ENCODE measurements around the gene MAPRE2. TPM values are rescaled to one million over a fixed set of nuclear protein-coding genes. Genes with fewer than 3 reads are reported as not detected.

The MAPRE2 gene
- 17.8 TPM for total RNA-seq

- peak; percentile 98 for DNase-seq (ENCODE audit: low spot score)
Measured at GRCh38 chr18:35040988-35041814, at the start of gene MAPRE2. Gene MAPRE2, plus strand, starts transcription at chr18:35041413. Its CDS starts 127 bp downstream, at chr18:35041540.

- DNase-seq (ENCODE audit: low spot score), result no peak
Measured at GRCh38 chr18:34991561-34991960, 49.7 kb upstream of the MAPRE2 start.

GRCh38 chr18:34993289-34993688 is 47.9 kb upstream of the MAPRE2 start:
- no peak for DNase-seq (ENCODE audit: low spot score)

GRCh38 chr18:34995746-34996145 is 45.5 kb upstream of the MAPRE2 start:
- DNase-seq (ENCODE audit: low spot score), result no peak

GRCh38 chr18:34998661-34999060 is 42.6 kb upstream of the MAPRE2 start:
- DNase-seq (ENCODE audit: low spot score), result no peak

- DNase-seq (ENCODE audit: low spot score), result no peak
Measured at GRCh38 chr18:34999756-35000289, 41.4 kb upstream of the MAPRE2 start.

GRCh38 chr18:35000457-35000856 is 40.8 kb upstream of the MAPRE2 start:
- no peak for DNase-seq (ENCODE audit: low spot score)

DNA sequence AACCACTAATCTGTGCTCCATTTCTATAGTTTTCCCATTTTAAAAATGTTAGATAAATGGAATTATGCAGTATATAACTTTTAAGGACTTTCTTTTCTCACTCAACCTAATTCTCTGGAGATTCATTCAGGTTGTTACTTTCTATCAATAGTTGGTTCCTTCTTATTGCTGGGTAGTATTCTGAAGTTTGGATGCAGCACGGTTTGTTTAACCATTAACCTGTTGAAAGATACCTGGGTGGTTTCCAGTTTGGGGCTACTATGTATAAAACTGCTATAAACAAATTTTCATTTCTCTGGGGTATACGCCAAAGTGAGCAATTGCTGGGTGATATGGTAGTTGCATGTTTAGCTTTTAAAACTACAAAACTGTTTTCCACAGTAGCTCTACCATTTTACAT is 39.1 kb upstream of the MAPRE2 start:
- DNase-seq (ENCODE audit: low spot score), result no peak

- DNase-seq (ENCODE audit: low spot score), result no peak
Measured at GRCh38 chr18:35005963-35006577, 35.1 kb upstream of the MAPRE2 start.

GRCh38 chr18:35010156-35010555 is 31.1 kb upstream of the MAPRE2 start:
- no peak for DNase-seq (ENCODE audit: low spot score)

DNA sequence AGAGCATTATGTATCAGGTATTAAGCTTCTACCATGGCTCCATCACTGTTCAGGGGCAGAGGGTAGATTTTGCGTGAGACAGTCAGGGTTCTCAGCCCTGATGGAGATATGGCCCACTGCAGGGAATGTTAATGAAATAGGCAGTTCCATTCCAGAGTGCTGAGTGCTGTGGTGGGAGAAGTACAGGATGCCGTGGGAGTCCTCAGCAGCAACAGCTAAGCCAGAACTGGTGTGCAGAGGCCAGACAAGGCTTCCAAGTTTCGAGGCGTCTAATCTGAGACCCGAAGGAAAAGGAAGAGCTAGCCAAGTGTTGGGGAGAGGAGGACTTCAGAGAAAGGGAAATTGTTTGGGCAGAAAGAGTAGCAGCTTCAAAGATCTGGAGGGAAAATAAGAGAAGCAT is 30.2 kb upstream of the MAPRE2 start:
- DNase-seq (ENCODE audit: low spot score), result no peak

DNA sequence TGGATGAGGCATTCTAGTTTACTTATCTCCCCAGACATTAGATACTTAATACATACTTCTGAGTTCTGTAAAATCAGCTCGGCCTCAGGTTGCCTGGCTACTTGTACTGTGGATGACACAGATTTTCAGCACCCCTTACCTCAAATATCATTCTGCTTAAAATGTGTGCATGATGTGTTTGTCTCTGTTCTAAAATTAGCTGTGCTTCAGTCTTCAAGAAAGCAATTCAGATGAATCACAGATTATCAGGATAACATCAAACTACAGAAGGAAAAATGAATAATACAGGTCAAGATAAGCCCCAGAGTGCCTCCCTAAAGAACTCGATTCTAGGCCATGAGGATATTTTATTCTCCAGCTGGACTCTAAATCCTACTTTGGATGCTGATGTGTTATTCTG is 21.3 kb upstream of the MAPRE2 start:
- DNase-seq (ENCODE audit: low spot score), result no peak

DNA sequence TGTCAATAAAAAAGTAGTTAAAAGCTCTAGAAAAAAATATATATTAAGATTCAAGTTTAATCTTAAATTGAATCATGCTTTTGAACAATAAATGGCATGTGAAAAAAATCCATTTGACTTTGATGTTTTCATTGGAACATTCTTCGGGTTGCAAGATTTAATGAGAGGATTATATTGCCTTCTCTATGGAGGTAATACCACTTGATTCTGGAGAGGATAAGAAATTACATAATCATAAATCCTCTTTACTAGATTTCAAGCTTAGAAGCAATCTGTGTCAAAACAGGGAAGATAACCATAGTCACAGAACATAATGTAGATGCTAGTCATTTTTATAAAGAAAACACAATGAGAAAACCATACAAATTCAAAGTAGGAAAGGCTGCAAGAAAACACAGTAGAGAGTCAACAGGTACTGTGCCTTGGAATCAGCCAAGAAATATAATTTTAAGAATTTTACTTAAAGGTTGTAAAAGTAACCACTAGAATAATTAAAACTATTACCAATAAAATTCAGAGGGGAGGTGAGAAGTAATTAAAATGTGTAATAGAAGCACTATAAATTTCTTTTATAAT is 18.7 kb upstream of the MAPRE2 start:
- DNase-seq (ENCODE audit: low spot score), result no peak

GRCh38 chr18:35024196-35024595 is 17.0 kb upstream of the MAPRE2 start:
- DNase-seq (ENCODE audit: low spot score), result no peak

- DNase-seq (ENCODE audit: low spot score), result peak; percentile 83
Measured at GRCh38 chr18:35024965-35025364, 16.2 kb upstream of the MAPRE2 start.

GRCh38 chr18:35026407-35027061 is 14.7 kb upstream of the MAPRE2 start:
- no peak for DNase-seq (ENCODE audit: low spot score)

- no peak for DNase-seq (ENCODE audit: low spot score)
Measured at GRCh38 chr18:35027206-35027605, 14.0 kb upstream of the MAPRE2 start.

GRCh38 chr18:35028536-35028935 is 12.7 kb upstream of the MAPRE2 start:
- no peak for DNase-seq (ENCODE audit: low spot score)

- no peak for DNase-seq (ENCODE audit: low spot score)
Measured at GRCh38 chr18:35029103-35029502, 12.1 kb upstream of the MAPRE2 start.

DNA sequence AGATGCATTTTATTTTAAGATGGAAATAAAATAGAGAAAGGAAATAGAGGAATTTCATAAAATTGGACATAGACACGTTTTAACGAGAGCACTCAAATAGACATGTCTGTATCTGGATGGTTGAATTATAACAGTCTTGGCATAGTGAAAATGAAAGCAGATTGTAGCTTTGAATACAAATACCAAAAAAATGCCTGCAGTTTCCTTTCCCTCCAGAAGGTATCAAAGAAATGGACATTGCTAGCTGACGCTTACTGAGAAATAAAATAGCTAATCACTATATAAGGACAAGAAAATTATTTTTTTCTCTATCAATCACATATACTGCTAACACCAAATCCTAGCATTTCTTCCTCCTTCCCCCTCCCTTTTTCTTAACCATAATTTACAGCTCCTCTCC is 11.4 kb upstream of the MAPRE2 start:
- DNase-seq (ENCODE audit: low spot score), result no peak

GRCh38 chr18:35030277-35030989 is 10.8 kb upstream of the MAPRE2 start:
- DNase-seq (ENCODE audit: low spot score), result no peak

GRCh38 chr18:35032113-35032512 is 9.1 kb upstream of the MAPRE2 start:
- no peak for DNase-seq (ENCODE audit: low spot score)

Measured in ureter (tissue), 1 donor.